Measurements from ENCODE around the gene ANKDD1A.
A peak's percentile ranks its signal among the peaks of the same experiment; 100 is the strongest.

The ANKDD1A gene

DNA sequence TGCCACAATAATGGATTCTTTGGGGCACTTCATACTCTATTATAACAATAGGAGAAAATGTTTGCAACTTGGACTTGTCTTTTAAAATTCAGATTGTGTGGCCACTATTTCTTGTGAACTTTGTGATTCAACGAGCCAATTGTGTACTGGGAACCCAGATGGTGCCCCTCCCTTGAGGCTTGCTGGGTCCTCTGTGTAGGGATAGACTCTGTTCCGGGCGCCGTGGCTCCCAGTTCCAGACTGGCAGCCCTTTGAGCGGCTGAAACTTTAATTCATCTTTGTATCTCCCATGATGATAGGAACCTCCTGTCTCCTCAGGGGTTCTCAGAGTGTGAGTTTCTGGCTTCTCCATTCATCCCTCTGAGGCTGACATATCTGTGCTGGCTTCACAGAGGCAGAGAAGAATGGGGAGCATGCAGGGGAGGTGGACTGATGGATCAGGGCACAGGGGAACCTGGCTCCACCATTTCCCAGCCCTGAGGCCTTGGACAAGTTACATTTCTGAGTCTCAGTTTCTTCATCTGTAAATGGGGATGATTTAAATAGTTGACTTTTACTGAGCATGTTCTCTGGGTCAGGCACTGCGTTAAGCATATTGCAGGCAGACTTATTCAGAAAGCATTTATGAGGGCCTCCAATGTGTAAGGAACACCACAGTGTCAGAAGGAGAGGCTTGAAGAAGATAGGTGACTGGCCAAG lies 15.2 kb upstream of the ANKDD1A start:
- DNase-seq, result no peak

DNA sequence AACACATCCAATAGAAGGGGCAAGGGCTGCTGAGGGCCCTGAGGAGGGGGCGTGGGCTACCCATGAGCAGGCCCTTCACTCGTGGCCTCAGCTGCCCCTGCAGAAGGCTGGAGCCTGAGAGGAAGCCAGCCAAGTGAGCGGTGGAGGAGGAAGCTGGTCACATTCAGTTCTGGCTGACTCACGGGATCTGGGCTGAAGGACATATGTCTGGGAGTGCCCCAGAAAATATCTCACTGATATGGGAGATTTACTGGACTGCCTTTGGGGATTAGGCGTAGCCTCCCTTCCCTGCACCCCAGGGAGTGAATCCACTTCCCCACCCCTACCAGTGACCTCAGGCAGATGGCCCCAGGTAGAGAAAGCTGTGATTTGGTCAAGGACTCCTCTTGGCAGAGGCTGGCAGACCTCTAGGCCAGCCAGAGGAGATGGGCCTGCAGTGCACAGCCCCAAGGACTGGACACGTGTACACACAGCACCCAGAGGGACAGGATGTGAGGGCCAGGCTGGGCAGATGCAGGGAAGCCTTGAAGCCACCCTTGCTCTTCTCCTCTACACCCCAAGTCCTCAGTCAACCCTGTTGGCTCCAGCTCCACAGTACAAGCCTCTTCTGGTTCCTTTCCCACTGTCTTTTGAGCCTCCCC lies 14.2 kb upstream of the ANKDD1A start:
- DNase-seq, result peak; percentile 86

DNA sequence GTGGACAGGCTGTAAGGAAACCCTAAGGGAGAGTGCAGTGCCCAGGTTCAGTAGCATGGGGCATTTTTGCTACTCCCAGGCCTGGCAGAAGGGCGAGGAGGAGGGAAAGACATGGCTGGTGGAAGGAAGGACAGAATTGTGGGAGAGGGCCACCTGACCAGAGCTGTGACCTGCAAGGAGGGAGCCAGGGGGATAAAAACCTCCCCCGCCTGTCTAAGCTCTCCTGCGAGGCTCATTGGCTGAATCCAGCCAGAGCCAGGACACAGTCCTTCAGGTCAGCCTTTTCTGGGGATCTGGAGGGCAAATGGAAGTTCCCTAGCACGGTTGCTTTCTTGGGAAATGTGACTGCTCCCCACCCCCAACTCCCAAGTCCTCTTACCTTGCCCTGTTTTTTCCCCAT lies 13.3 kb upstream of the ANKDD1A start:
- DNase-seq, result no peak

DNA sequence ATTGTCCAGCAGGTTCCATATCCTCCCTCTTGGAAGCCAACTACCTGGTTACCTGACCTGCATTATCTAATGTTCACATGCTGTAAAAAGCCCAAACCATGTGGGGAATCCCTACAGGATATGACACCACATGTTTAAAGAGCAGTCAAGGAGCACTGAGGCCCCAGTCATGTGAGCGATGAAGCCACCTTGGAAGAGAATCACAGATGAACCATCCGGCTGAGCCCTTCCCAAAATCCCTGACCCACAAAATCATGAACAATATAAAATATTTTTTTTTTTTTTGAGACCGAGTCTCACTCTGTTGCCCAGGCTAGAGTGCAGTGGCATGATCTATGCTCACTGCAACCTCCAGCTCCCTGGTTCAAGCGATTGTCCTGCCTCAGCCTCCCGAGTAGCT lies 10.6 kb upstream of the ANKDD1A start:
- no peak for DNase-seq

DNA sequence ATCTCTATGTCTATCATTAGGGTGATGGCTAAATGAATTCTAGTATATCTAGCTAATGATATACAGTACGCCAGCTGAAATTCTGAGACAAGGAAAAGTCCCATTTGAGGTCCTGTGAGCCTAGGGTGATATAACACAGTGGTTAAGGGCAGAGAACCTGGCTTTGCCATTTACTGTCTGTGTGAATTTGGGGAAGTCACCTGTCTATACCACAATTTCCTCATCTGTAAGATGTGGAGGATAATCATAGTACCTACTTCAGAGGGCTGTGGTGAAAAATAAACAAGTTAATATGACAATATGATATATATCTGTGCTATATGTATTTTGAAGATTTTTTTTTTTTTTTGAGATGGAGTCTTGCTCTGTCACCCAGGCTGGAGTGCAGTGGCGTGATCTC lies 9.8 kb upstream of the ANKDD1A start:
- no peak for DNase-seq

DNA sequence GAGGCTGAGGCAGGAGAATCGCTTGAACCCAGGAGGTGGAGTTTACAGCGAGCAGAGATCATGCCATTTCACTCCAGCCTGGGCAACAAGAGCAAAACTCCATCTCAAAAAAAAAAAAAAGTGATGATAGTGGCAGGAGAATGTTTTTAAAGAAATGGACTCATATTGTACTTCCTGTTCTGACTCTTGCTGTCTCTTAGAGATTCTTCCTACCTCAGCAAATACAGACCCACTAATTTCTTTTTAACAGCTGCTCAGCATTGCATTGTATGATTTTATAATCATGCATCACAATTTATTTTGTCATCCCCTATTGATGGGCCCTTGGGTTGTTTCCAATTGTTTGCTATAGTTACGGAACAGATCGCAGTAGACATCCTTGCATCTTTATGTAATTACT lies 8.8 kb upstream of the ANKDD1A start:
- no peak for DNase-seq

DNA sequence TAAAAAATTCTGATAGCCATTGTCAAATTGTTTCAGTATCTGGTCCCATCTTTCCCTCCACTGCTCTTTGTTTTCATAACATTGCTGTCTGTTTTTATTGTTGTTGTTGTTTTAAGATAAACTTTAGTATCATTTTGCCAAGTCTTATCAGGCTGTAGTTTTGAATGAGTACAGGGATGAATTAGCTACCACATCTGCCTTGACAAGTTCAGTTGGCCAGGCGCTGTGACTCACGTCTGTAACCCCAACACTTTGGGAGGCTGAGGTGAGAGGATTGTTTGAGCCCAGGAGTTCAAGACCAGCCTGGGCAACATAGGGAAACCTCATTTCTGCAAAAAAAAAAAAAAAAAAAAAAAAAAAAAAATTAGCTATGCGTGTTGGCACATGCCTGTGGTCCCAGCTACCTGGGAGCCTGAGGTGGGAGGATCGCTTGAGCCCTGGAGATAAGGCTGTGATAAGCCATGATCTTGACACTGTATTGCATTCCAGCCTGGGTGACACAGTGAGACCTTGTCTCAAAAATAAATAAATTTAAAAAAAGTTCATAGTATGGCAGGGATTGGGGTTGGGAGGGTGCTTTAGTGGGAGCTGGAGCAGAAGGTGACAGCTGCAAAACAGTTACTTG lies 8.3 kb upstream of the ANKDD1A start:
- DNase-seq, result no peak

DNA sequence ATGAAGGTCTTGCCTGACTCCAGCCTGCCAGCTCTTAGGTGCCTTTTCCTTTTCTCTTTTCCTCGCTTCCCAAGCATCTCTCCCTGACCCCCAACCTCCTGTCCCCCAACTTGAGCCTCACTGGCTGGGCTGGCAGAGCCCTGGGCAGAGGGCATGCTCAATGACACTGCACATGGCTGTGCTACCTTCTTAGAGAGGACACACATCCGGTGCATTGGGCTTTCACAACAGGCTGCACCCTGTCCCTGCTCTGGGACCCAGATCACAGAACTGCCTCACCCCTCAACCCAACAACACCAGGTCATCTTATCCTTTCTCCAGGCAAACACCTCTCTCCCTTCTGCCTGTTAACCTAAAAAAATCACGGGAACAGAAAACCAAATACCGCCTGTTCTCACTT lies 7.5 kb upstream of the ANKDD1A start:
- no peak for DNase-seq

DNA sequence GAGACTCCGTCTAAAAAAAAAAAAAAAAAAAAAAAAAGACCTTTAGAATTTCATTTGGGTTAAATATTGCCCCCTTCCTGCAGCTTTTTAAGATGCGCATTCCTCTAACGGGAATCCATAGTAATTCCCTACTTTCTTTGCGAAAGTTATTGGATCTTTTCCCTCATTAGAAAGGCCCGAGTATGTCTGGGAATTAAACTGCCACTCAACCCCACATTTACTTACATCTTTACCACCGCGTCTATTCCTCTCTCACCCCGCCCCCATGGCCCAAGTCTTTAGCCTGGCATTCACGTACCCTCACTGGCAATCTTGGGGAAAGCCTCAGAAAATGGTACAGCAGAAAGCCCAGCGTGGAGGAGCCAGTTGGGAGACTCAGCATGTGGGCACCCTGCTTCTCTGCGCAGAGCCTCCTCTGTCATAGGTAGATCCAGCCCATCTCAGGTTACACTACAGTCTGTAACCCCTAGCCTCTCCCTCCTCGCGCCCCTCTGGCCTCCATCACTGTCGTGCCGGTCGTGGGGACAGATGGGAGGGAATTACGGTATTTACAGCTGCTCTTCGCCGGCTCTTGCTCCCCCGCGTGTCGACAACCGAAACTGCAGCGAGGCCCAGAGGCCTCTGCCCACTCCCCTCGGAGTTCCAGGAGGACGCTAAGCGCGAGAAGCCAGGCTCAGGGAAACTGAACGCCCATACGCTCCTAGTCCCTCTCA lies 6.4 kb upstream of the ANKDD1A start:
- peak; percentile 76 for DNase-seq

DNA sequence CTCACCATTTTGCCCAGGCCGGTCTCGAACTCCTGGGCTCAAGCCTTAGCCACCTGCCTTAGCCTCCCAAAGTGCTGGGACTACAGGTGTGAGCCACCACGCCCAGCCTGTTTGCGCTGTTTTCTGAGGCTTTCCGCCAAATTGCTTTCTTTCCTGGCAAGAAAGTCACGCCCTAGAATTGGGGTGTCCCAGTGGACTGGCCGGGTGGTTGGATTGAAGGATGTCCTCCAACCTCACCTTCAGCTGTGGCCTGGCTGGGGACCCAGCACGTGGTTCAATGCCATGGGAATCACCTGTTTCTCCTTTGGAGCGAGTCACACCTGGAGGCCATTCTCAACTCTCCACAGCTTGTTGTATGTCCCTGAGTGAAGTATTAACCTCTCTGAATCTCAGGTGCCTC lies 5.8 kb upstream of the ANKDD1A start:
- no peak for DNase-seq

DNA sequence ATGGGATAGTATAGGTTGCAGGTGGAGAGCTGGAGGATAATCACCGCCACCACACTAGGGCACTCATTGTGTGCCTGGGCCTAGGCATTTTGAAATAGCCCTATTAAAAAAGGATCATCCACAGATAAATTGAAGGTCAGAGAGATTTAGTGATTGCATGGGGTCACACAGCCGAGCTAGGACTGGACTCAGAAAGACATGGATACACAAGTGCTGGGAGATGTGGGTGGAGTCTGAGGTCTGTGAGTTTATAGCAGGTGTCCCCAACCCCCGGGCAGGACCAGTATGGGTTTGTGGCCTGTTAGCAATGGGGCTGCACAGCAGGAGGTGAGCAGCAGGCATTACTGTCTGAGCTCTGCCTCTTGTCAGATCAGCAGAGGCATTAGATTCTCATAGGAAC lies 5.3 kb upstream of the ANKDD1A start:
- no peak for DNase-seq

DNA sequence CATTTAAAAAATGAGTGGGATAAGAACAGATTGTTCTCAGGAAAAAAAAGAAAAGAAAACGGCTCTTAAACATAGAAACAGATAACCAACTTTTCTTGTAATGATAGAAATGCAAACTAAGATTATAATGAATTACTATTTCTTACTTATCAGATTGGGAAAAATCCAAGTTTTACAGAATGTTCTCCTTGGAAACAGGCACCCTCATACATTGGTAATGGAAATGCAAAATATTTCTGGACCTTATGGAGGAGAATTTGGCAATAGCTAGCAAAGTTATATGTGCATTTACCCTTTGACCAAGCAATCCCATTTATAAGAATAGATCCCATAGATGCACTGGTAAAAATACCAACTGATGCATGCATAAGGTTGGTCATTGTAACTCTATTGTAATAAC lies 3.7 kb upstream of the ANKDD1A start:
- DNase-seq, result no peak

DNA sequence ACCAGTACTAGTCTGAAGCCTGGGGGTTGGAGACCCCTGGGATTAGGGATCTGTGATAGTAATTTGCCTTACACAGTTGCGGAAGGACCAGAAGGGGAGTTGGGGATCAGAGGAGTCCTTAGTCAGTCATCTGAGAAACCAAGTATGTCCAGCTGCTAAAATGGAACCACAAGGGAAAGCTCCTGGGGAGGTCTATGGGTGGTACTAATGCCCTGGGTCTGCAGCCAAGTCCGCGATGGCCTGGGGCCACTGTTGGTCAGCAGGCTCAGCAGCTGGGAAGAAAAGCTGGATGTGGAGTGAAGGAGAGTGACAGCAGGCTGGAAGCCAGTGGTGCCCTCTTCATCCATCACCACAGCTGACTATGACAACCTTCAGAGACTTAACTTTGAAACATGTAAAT lies 2.2 kb upstream of the ANKDD1A start:
- DNase-seq, result no peak

DNA sequence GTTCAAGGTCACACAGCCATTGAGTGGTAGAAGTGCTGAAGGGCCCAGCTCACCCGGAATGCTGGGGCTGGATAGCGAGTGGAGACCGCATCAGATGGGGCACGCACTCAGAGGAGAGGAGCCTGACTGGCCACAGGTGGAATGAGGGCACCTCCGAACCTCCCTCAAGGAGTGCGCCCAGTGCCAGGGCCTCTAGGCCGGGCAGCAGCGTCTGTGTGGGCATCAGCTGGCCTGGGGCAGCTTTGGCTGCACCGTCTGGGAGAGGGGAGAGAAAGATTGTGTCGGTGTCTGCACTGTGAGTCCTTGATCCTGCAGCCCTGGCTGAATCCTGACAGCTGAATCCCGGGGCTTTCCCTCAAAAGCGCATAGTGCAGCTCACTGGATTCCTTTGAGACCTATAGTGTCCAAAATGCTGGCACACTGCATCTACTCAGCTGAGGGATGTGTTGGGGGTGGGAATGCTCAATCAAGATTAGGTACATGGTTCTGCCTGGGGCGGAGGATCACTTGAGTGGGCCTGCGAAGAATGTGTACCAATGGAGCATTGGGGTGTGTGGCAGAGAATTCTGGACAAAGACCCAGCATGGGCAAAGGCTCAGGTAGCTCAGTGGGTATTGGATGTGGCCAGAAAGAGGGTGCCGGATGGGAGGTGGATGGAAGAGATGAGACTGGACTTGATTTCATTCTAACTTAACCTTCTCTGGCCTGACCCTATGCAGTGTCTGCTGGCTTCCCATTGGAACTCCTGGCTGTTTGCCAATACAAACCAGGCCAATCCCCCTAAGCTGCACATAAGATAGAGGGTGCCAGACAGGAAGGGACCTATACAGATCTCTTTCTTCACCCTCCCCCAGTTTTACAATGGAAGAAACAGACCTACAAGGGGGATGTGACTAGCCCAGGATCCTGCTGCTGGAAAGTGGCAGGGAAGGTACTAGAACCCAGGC lies 950 bp downstream of the ANKDD1A start:
- DNase-seq, result no peak

DNA sequence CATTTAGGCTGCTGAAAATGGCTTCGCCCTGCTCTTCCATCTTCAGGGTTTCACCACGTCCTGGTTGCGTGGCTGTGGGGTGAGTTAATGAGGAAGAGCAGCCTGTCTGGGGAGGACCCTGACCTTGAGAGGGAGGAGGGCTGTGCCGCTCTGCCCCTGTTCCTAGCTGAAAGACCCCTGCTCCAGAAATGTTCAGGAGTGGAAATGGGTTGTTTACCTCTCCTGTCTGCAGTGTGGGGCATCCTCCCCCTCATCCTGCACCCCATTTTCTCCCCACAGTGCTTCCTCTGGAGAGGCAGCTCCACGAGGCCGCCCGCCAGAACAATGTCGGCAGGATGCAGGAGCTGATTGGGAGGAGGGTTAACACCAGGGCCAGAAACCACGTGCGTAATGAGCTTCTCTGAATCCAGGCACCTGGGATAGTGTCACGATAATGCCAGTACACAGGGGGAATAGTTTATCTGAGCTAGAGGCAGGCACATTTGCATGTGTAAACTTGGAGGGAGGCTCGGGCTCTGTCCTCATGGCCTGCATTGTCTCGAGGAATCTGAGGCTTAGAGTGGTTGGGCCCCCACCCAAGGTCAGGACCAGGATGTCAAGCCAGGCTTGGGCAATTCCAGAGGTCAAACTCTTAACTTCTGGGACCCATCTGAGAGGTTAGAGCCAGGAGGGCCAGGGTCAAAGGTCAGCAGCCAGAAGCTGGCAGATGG lies 4.0 kb downstream of the ANKDD1A start:
- DNase-seq, result no peak

DNA sequence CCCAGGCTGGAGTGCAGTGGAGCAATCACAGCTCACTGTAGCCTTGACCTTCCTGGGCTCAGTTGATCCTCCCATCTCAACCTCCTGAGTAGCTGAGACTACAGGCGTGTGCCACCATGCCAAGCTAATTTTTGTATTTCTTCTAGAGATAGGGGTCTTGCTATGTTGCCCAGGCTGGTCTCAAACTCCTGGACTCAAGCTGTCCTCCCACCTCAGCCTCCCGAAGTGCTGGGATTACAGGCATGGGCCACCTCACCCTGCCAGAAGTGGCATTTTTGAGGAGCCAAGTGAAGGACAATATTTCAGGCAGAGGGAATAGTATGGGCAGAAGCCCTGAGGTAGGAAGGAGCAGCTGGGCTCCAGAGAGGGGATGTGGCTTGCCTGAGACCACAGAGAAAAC lies 4.7 kb downstream of the ANKDD1A start:
- no peak for DNase-seq

DNA sequence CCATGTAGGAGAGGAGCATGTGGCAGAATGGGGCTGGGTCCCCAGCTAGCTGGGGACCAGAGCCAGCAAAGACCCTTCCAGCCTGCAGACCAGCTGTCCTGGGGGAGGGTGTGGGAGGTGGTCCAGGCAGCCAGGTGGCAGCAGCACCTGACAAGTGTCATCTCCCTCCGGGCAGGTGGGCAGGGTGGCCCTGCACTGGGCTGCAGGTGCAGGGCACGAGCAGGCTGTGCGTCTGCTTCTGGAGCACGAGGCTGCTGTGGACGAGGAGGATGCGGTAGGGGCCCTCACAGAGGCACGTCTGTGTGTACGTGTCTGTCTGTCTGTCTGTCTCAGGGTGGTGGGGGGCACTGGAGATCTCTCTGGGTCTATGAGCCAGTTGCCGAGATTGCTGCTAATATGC lies 5.5 kb downstream of the ANKDD1A start:
- DNase-seq, result no peak

DNA sequence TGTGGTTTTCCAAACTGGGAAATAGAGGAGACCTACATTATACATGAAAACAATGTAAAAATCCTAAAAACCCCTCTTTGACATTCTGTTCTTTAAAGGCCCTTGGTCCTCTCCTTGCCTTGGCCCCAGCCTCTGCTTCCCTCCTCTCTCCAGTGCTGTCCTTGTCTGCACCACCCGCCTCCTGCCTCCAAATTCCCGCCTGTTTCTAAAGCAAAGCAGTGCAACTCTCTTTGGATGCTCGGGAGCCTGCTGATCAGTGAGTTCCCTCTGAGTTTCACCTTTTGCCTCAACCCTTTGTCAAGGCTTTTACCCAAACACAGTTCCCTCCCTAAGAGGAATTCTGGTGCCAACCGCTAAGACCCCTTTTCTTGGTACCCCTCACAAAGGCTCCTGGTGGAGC lies 8.0 kb downstream of the ANKDD1A start:
- DNase-seq, result no peak

DNA sequence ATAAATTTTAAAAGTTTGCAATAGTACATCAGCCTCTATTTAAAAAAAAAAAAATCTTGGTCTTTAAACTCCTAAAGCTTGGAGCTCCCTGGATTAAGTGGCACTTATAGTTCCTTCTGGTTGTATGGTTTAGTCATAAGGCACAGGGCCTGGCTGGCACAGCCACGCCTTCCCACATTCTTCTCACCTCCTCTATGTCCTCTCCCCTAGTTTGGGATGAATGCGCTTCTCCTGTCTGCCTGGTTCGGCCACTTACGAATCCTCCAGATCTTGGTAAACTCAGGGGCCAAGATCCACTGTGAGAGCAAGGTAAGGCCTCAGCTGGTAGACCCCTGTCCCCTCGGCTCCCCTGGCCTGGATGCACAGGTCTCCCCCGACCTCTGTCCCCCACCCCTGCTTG lies 10.0 kb downstream of the ANKDD1A start:
- DNase-seq, result no peak

DNA sequence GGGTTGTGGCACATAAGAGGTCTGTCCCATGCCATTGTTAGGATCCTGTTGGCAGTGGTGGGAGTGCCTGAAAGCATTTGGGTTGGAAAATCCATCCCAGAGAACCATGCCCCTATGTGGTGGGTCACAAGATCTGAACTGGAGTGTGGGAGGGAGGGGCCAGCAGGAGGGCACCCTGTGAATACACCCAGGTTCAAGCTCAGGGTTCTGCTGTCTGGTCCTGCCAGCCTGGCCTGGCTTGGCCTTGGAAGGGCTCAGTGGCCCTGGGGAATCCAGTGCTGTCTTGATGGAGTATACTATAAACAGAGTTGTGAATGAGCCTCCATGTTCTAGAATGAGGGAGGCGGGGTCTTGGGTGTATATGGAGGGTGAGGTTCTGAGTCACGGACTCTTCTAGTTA lies 11.8 kb downstream of the ANKDD1A start:
- no peak for DNase-seq

DNA sequence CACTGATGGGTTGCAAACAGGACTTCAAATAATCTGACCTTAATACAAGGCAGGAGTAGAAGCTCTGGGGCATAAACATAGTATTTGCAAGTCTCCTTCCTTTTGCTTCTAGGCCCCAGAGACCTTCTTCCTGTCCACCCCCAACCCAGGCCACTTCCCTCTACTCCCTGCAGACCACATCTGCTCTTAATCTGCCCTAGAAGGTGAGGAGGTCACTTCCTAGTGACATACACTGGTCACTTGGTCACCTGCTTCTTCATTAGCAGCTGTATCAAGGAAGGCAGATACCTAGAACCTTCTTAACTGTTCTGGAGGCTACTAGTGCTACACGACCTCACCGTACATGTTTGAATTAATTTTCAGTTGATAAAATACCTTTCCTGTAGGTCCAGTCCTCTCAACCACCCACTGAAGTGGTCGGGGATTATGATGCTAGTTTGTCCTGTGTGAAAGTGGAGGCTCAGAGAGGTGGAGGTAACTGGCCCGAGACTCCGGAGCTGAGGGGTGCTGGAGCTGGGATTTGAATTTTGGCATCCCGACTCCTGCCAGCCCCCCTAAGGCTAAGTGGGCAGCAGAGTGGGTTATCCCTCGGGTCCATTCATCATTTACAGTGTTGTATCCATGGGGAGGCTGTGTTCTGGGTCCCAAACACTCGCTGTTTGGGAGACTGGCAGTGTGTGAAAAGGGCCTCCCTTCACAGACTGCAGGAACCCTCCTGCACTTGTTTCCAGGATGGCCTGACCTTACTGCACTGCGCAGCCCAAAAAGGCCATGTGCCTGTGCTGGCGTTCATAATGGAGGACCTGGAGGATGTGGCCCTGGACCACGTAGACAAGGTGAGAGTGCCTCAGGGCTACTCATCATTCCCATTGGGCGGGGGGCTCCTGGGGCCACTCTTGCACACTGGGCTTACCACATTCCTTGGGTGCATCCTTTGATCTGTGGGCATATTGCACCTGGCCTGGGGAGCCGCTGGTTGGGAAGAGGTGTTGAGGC lies 13.9 kb downstream of the ANKDD1A start:
- DNase-seq, result no peak

Measured in EL (cell line).